Measurements from ENCODE around the gene CHAC1.

Gene CHAC1, protein sequence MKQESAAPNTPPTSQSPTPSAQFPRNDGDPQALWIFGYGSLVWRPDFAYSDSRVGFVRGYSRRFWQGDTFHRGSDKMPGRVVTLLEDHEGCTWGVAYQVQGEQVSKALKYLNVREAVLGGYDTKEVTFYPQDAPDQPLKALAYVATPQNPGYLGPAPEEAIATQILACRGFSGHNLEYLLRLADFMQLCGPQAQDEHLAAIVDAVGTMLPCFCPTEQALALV

GRCh38 chr15:40952901-40953712, at the start of gene CHAC1:
TSS of gene CHAC1 (plus strand) at chr15:40953471. CDS start at chr15:40953584, 113 bp downstream.
- DNase-seq (ENCODE audit: low spot score), result peak; percentile 96

- no peak for DNase-seq (ENCODE audit: low spot score)
These were observed 48.6 kb upstream of the CHAC1 start for GRCh38 chr15:40904552-40905201.

GRCh38 chr15:40906091-40906990, 46.9 kb upstream of the CHAC1 start:
- DNase-seq (ENCODE audit: low spot score), result peak; percentile 66

DNA sequence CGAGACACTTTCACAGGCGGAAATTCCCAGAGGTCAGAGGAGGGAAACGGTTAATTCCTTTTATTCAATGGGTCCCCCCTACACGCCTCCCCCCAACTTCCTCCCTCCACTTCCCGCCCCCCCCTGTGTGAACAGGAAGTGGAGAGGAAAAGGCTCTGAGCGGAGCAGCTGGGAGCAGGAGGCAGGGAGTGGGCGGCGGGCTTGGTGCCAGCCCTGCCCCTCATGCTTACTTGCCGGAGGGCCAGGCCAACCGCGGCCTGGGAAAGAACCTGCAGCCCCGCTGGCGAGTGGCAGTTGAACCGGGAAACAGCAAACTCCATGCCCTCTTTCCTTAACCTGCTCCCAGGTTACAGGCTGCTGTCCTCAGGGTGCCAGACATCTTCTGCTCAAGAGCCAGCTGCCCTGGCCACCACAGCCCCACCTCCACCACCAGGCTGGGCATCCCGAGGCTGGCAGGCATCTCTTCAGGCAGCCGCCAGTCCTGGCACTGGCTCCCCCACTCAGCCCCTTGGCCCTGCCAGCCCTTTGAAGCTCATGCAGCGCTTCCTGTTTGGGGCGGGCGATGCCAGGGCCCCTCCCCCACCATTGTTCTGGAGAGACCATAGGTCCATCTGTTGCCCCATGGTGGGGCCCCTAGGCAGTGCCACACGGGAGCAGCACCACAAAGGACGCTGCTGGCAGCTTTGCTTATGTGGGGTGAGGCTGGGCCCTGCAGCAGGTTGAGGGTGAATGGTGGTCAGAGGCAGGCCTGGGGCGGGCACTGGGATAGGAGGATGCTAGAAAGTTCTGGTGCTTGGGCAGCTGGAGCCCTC, 46.1 kb upstream of the CHAC1 start:
- peak; percentile 53 for DNase-seq (ENCODE audit: low spot score)

DNA sequence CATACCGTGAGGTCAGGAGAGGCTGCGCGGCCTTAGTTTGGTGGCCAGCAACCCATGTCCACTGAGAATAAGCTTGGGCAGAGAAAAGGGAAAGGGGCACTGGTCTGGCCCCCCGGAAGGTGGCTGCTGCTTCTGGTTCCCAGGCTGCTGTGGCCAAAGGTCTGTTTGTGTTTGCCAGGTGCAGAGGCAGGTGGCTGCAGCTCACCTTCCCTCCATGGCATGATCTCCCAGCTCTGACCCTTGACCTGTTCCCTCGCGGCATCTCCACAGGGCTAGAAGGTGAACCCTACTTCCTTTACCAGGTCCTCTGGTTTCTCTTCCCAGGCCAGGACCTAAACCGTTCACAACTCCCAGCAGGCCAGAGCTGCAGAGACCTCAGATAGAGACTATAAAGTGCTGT, 45.2 kb upstream of the CHAC1 start:
- no peak for DNase-seq (ENCODE audit: low spot score)

- DNase-seq (ENCODE audit: low spot score), result no peak
These were observed 43.3 kb upstream of the CHAC1 start for GRCh38 chr15:40909662-40910630.

- DNase-seq (ENCODE audit: low spot score), result no peak
These were observed 42.1 kb upstream of the CHAC1 start for GRCh38 chr15:40911141-40911540.

GRCh38 chr15:40911693-40912092, 41.6 kb upstream of the CHAC1 start:
- no peak for DNase-seq (ENCODE audit: low spot score)

- DNase-seq (ENCODE audit: low spot score), result no peak
These were observed 40.8 kb upstream of the CHAC1 start for GRCh38 chr15:40912478-40912877.

- no peak for DNase-seq (ENCODE audit: low spot score)
These were observed 39.3 kb upstream of the CHAC1 start for GRCh38 chr15:40914013-40914412.

DNA sequence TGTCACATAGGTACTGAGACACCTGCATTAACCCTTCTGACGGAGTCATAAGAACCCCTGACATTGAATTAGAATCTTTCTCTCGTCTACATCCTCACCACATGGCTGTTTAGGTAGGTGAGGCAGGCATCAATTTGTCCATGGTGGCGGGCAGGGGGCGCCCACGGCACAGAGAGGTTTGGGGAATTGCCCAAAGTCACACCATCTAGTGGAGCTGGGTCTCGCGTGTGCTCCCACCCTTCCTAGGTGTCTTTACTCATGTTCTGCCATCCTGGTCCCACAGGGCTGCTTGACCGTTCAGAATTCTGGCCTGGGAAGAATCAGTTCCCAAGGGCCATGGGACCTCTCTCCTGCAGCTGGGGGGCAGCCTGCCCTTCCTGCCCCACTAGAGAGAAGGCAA, 38.8 kb upstream of the CHAC1 start:
- DNase-seq (ENCODE audit: low spot score), result no peak

- DNase-seq (ENCODE audit: low spot score), result no peak
These were observed 38.1 kb upstream of the CHAC1 start for GRCh38 chr15:40915116-40915661.

- no peak for DNase-seq (ENCODE audit: low spot score)
These were observed 37.6 kb upstream of the CHAC1 start for GRCh38 chr15:40915679-40916078.

GRCh38 chr15:40917585-40917984, 35.7 kb upstream of the CHAC1 start:
- DNase-seq (ENCODE audit: low spot score), result no peak

DNA sequence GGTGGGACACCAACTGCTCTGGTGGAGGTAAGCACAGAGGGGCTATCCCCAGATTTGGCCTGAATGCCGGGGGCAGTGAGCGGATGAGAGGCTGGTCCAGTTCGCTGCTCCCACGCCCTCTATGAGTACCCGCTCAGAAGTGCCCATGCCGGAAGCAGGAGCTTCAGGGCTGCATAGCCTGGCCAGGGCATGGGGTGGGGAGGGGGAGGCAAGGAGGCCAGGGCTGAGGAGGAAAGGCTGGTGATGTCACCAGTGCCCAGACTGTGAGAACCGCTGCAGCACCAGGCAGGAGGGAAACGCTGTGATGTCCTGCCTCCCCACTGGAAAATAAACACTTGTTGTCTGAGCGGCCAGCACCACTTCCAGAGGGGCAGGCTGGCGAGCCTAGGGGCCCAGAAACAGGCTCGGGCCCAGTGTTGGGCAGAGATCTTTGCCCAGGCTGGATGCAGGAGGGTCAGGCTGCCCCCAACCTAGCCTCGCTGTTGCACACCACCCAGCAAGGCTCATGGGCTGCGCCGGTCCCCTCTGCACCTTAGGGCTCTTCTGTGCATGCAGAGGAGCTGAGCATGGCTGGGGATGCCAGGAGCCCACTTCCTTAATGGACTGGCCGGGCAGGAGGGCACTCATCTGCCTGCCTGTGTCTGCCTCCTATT, 35.0 kb upstream of the CHAC1 start:
- no peak for DNase-seq (ENCODE audit: low spot score)

- DNase-seq (ENCODE audit: low spot score), result no peak
These were observed 34.4 kb upstream of the CHAC1 start for GRCh38 chr15:40918799-40919392.

GRCh38 chr15:40921949-40922607, 31.2 kb upstream of the CHAC1 start:
- DNase-seq (ENCODE audit: low spot score), result no peak

GRCh38 chr15:40922608-40923005, 30.7 kb upstream of the CHAC1 start:
- DNase-seq (ENCODE audit: low spot score), result no peak

All from CD4-positive, alpha-beta T cell treated with Interleukin-15 for 4 hours (primary cell).